Upper lobe of right lung (tissue), 1 donor: Measurements from ENCODE around the gene FOXR1. TPM values are rescaled to one million over a fixed set of nuclear protein-coding genes. Genes with fewer than 3 reads are reported as not detected.
"Not testable (repeated sequence)": the region's sequence is repeated elsewhere in the genome, so short reads cannot be mapped to it uniquely, and the experiment has no call there.

Source experiments
- ATAC-seq: fragments of 200-7000 bp; cut with Tn5 transposase; one replicate; pipeline ENCODE4 v1.9.1; 2020; ENCODE audit warnings: mild to moderate bottlenecking, moderate library complexity
- DNase-seq: peaks from one replicate; pipeline ENCODE4 v3.0.0-alpha.2; 2020
- H3K27ac ChIP-seq: fragments of 200-600 bp; one replicate; pipeline ENCODE4 v1.8.0; 2022
- H3K27me3 ChIP-seq: fragments of 200-600 bp; one replicate; pipeline ENCODE4 v1.8.0; 2022; ENCODE audit warnings: mild to moderate bottlenecking
- H3K36me3 ChIP-seq: fragments of 200-600 bp; one replicate; pipeline ENCODE4 v1.8.0; 2022
- H3K4me1 ChIP-seq: fragments of 200-600 bp; one replicate; pipeline ENCODE4 v1.8.0; 2022
- H3K4me3 ChIP-seq: fragments of 200-600 bp; one replicate; pipeline ENCODE4 v1.8.0; 2022; ENCODE audit warnings: mild to moderate bottlenecking
- H3K9me3 ChIP-seq: fragments of 200-600 bp; one replicate; pipeline ENCODE4 v1.8.0; 2022
- intact Hi-C: fragments of 100-400 bp; cut with DNase I; formaldehyde crosslinking; loops from one replicate; pipeline ENCODE4 v1.11.0; 2022
- total RNA-seq: library from RNA; stranded (reverse); fragmentation: NEBNext Ultra II Directional; extraction: Animal tissue kit (Norgen Biotek cat#: 25700); gene quantifications from one replicate; pipeline ENCODE4 v1.2.1, GENCODE V29; 2021
- TF ChIP-seq, protein P1 (sequence below): fragments of 200-600 bp; IDR thresholded peaks from one replicate; pipeline ENCODE4 v1.8.0; 2022; ENCODE audit warnings: antibody characterized with exemption
- donor health status: DM: no; HTN: yes; CAD: no; lungs with severe emphysema.

FOXR1 gene
- total RNA-seq, 1 donor from 2014 or later: not detected

- Histone ChIP-seq H3K36me3 (no peaks in the 10 kb centered on the region), H3K9me3 (no peaks in the 10 kb centered on the region), H3K4me3 (no peak overlapping the region), H3K27ac (no peak overlapping the region), H3K4me1 (no peaks in the 10 kb centered on the region), H3K27me3 (no peaks in the 10 kb centered on the region)
- intact Hi-C loops: loop anchor here (5.0 to 10.0 kb wide), 2 partner anchors 54 to 271 kb away; no protein-coding TSS in a partner anchor
- TF ChIP-seq, protein P1, sequence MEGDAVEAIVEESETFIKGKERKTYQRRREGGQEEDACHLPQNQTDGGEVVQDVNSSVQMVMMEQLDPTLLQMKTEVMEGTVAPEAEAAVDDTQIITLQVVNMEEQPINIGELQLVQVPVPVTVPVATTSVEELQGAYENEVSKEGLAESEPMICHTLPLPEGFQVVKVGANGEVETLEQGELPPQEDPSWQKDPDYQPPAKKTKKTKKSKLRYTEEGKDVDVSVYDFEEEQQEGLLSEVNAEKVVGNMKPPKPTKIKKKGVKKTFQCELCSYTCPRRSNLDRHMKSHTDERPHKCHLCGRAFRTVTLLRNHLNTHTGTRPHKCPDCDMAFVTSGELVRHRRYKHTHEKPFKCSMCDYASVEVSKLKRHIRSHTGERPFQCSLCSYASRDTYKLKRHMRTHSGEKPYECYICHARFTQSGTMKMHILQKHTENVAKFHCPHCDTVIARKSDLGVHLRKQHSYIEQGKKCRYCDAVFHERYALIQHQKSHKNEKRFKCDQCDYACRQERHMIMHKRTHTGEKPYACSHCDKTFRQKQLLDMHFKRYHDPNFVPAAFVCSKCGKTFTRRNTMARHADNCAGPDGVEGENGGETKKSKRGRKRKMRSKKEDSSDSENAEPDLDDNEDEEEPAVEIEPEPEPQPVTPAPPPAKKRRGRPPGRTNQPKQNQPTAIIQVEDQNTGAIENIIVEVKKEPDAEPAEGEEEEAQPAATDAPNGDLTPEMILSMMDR: no peak
- ATAC-seq (no peak), DNase-seq (no peak)
Measured at GRCh38 chr11:118958577-118958976, 13.0 kb upstream of the FOXR1 start.

- no peak for DNase-seq
- no peak for ATAC-seq
- TF ChIP-seq, protein P1: no peak
- Histone ChIP-seq H3K4me3 (no peak overlapping the region), H3K27me3 (no peaks in the 10 kb centered on the region), H3K4me1 (no peaks in the 10 kb centered on the region), H3K36me3 (no peaks in the 10 kb centered on the region), H3K9me3 (no peaks in the 10 kb centered on the region), H3K27ac (no peak overlapping the region)
- intact Hi-C loops: no loop called here
Measured at GRCh38 chr11:118961189-118961588, 10.4 kb upstream of the FOXR1 start.

GRCh38 chr11:118961591-118961990 is 10.0 kb upstream of the FOXR1 start:
- TF ChIP-seq, protein P1: no peak
- Histone ChIP-seq H3K9me3 (no peaks in the 10 kb centered on the region), H3K36me3 (no peaks in the 10 kb centered on the region), H3K4me3 (no peak overlapping the region), H3K4me1 (no peaks in the 10 kb centered on the region), H3K27me3 (no peaks in the 10 kb centered on the region), H3K27ac (no peak overlapping the region)
- DNase-seq (no peak), ATAC-seq (no peak)
- intact Hi-C loops: no loop called here

DNA sequence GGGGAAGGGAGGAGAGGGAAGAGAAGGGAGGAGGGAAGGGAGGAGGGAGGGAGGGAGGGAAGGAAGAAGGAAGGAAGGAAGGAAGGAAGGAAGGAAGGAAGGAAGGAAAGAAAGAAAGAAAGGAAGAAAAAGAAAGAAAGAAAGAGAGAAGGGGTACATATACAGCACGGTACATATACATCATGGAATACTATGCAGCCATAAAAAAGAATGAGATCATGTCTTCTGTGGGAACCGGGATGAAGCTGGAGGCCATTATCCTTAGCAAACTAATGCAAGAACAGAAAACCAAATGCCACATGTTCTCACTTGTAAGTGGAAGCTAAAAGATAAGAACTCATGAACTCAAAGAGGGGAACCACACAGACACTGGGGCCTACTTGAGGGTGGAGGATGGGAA is 2.1 kb upstream of the FOXR1 start:
- intact Hi-C loops, H3K4me1 ChIP-seq, H3K27me3 ChIP-seq, DNase-seq, H3K36me3 ChIP-seq, H3K9me3 ChIP-seq, H3K27ac ChIP-seq, ATAC-seq, H3K4me3 ChIP-seq: not testable (repeated sequence)

GRCh38 chr11:118973985-118974384 is 2.4 kb downstream of the FOXR1 start:
- Histone ChIP-seq H3K36me3 (no peaks in the 10 kb centered on the region), H3K9me3 (no peaks in the 10 kb centered on the region), H3K27ac (no peak overlapping the region), H3K4me1 (no peaks in the 10 kb centered on the region), H3K4me3 (no peak overlapping the region), H3K27me3 (peaks cover 6% of the 10 kb centered on the region)
- ATAC-seq (peak; percentile 86), DNase-seq (no peak)
- intact Hi-C loops: no loop called here
- TF ChIP-seq, protein P1: no peak

DNA sequence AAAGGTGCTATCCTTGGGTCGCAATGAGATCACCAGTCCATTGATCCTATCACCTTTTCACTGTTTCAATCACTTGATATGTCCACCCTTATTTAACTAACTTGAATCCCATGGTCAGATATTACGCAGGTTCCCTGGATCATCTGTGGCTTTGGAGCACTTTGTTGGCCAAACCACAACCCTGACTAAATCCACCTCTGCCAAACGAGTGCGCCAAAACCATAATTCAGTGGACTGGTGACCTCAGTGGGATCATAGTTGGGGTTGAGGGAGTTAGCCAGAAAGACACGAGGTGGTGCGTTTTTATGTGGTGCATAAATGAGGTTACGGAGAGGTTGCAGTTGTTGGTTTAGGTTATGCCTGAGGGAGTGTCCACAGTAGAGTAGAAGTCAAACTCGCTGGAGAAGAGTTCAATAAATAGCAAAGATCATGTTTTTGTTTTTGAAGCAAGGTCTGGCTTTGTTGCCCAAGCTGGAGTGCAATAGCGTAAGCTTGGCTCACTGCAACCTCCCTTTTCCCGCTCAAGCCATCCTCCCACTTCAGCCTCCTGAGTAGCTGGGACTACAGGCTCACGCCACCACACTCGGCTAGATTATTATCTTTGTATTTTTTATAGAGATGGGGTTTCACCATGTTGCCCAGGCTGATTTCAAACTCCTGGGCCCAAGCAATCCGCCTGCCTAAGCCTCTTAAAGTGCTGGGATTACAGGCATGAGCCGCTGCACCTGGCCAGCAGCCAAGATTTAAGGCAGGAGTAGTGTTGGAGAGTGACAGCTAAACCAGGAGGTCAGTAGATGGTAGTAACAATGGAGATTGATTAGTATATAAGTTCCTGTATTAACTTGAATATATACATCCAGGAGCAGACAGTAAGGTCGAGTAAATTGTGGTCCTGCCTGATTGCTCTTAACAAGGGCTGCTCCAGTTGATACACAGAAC is 4.5 kb downstream of the FOXR1 start:
- intact Hi-C loops: no loop called here

More for the DNA sequence above, 4.5 kb downstream of the FOXR1 start:
- DNase-seq: no peak
- Histone ChIP-seq H3K27me3 (peaks cover 3% of the 10 kb centered on the region), H3K36me3 (no peaks in the 10 kb centered on the region), H3K4me1 (peaks cover 10% of the 10 kb centered on the region), H3K4me3 (no peak overlapping the region), H3K27ac (no peak overlapping the region), H3K9me3 (no peaks in the 10 kb centered on the region)
- TF ChIP-seq, protein P1: no peak
- no peak for ATAC-seq
